Left lung (tissue), 10 donors: Measurements from ENCODE around the gene CCDC157. TPM values are rescaled to one million over a fixed set of nuclear protein-coding genes. Genes with fewer than 3 reads are reported as not detected.

Experiments used
- ATAC-seq: fragments of 200-7000 bp; cut with Tn5 transposase; one replicate; pipeline ENCODE4 v1.9.1; 2020; ENCODE audit warnings: moderate library complexity
- DNase-seq, 4 donors: peaks; one replicate each; pipeline ENCODE4 v3.0.0-alpha.2; 2013 to 2020
- H3K27ac ChIP-seq, 2 donors: fragments of 200-600 bp; sonication (generic) in 1 of 2; one replicate each; pipeline versions ENCODE4 v1.5.0 to v1.8.0; 2020 to 2021
- H3K27me3 ChIP-seq, 2 donors: fragments of 200-600 bp; sonication (generic) in 1 of 2; one replicate each; pipeline versions ENCODE4 v1.5.0 to v1.8.0; 2020 to 2021
- H3K36me3 ChIP-seq, 2 donors: fragments of 200-600 bp; sonication (generic) in 1 of 2; one replicate each; pipeline versions ENCODE4 v1.5.0 to v1.8.0; 2020 to 2021
- H3K4me1 ChIP-seq, 2 donors: fragments of 200-600 bp; one replicate each; pipeline ENCODE4 v1.8.0; 2021
- H3K4me3 ChIP-seq, 2 donors: fragments of 200-600 bp; sonication (generic) in 1 of 2; one replicate each; pipeline versions ENCODE4 v1.5.0 to v1.8.0; 2020 to 2021; ENCODE audit warnings: mild to moderate bottlenecking in 1 of 2
- H3K9me3 ChIP-seq, 2 donors: fragments of 200-600 bp; sonication (generic) in 1 of 2; one replicate each; pipeline versions ENCODE4 v1.5.0 to v1.8.0; 2020 to 2021
- intact Hi-C, 2 donors: fragments of 100-400 bp; cut with DNase I; formaldehyde crosslinking; loops; one replicate each; pipeline versions ENCODE4 v1.11.2 to v1.14.2; 2022
- polyA plus RNA-seq, 6 donors: library from polyadenylated mRNA; unstranded; fragments of 120-200 nt; gene quantifications; one replicate each; pipeline ENCODE4 v1.2.1, GENCODE V29; 2013; ENCODE audit not compliant: insufficient read length in 6 of 6
- total RNA-seq, 2 donors: library from RNA; stranded (reverse); fragmentation: NEBNext Ultra II Directional; extraction: Animal tissue kit (Norgen Biotek cat#: 25700); gene quantifications; one replicate each; pipeline ENCODE4 v1.2.1, GENCODE V29; 2021
- TF ChIP-seq, protein P1 (sequence below), 2 donors: fragments of 200-600 bp; sonication (generic) in 1 of 2; IDR thresholded peaks; one replicate each; pipeline versions ENCODE4 v1.5.0 to v1.8.0; 2021; ENCODE audit warnings: antibody characterized with exemption in 2 of 2
- donor health status: DM: no; HTN: yes; CAD: no.
- donor health status: DM: no; HTN: no; CAD: no.

CCDC157 gene
- total and polyA plus RNA-seq, 8 donors = 2.8 to 8.1 (median 4.2) TPM

DNA sequence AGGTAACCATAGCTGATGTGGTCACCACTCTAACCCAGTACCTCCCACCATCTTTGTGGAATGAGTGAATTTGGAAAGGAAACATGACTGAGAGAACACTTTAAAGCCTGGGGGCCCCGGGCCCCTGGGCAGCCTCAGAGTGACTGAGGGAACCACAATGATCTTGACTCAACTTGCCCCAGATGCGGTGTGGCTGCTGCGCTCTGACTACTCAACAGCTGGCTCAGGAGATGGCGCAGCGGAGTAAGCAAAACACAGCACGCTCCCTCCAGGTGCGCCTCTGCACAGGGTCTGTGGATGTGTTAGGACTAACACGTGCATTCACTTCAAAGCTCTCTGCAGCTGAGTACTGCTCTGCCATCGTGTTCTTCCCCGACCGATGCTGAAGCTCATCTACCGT, 24.5 kb downstream of the CCDC157 start:
- intact Hi-C loops = loop anchor here (10.0 kb wide), 2 partner anchors 96 to 116 kb away; partner anchors contain the start of genes CASTOR1 (in 1 of the 2) and OSM (in 1 of the 2)
- DNase-seq (peak in 1 of 4 donors; percentile 51), ATAC-seq (no peak)
- Histone ChIP-seq H3K27me3 (no peaks in the 10 kb centered on the region), H3K27ac (no peak overlapping the region), H3K36me3 (peaks cover 0 to 38% of the 10 kb centered on the region in 2 donors), H3K4me1 (peaks cover 1 to 5% of the 10 kb centered on the region in 2 donors), H3K9me3 (no peaks in the 10 kb centered on the region), H3K4me3 (no peak overlapping the region)
- TF ChIP-seq, protein P1, sequence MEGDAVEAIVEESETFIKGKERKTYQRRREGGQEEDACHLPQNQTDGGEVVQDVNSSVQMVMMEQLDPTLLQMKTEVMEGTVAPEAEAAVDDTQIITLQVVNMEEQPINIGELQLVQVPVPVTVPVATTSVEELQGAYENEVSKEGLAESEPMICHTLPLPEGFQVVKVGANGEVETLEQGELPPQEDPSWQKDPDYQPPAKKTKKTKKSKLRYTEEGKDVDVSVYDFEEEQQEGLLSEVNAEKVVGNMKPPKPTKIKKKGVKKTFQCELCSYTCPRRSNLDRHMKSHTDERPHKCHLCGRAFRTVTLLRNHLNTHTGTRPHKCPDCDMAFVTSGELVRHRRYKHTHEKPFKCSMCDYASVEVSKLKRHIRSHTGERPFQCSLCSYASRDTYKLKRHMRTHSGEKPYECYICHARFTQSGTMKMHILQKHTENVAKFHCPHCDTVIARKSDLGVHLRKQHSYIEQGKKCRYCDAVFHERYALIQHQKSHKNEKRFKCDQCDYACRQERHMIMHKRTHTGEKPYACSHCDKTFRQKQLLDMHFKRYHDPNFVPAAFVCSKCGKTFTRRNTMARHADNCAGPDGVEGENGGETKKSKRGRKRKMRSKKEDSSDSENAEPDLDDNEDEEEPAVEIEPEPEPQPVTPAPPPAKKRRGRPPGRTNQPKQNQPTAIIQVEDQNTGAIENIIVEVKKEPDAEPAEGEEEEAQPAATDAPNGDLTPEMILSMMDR (IDR thresholded peaks at IDR 0.05) = no peak

DNA sequence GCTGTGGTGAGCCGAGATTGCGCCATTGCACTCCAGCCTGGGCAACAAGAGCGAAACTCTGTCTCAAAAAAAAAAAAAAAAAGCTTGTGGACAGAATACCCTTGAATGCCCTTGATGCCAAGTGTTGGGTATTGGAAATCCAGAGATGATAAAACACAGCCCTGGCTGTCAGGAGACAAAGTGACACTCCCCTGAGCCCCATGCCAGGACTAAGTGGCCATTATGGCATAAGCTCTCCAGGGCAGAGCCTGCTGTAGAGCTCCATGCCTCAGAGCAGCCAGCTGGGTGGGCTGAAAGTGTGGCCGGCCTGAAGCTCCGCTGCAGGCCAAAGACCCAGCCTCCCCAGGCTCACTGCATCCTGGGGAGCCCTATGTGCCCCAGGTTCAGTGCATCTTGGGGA, 25.5 kb downstream of the CCDC157 start:
- Histone ChIP-seq H3K27ac (no peak overlapping the region), H3K9me3 (no peaks in the 10 kb centered on the region), H3K4me1 (peaks cover 5 to 11% of the 10 kb centered on the region in 2 donors), H3K36me3 (peaks cover 0 to 34% of the 10 kb centered on the region in 2 donors), H3K4me3 (no peak overlapping the region), H3K27me3 (no peaks in the 10 kb centered on the region)
- TF ChIP-seq, protein P1 (IDR thresholded peaks at IDR 0.05) = no peak
- no peak for DNase-seq
- intact Hi-C loops = loop anchor here (10.0 kb wide), 2 partner anchors 98 to 118 kb away; partner anchors contain the start of genes CASTOR1 (in 1 of the 2) and OSM (in 1 of the 2)
- ATAC-seq = no peak

DNA sequence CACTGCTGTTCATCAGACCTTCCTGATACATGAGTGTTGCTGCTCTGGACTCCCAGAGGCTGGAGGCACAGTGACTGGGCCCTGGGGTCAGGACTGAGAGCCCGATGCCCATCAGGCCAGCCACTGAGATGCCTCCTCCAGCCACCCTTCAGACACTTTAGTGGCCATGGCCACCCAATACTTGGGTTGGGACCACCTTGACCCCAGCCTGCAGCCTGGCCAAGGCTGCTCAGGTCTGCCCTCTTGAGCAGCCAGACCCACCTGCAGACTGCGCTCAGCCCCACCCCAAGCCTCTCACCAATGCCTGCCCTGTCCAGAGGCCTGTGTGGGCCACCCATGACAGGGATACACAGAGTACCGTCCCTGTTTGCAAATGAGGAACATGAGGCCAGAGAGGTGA, 26.3 kb downstream of the CCDC157 start:
- Histone ChIP-seq H3K36me3 (peaks cover 0 to 29% of the 10 kb centered on the region in 2 donors), H3K4me1 (peaks cover 8 to 16% of the 10 kb centered on the region in 2 donors), H3K27ac (no peak overlapping the region), H3K9me3 (no peaks in the 10 kb centered on the region), H3K27me3 (no peaks in the 10 kb centered on the region), H3K4me3 (no peak overlapping the region)
- TF ChIP-seq, protein P1 (IDR thresholded peaks at IDR 0.05) = no peak
- intact Hi-C loops = loop anchor here (10.0 kb wide), 2 partner anchors 98 to 118 kb away; partner anchors contain the start of genes CASTOR1 (in 1 of the 2) and OSM (in 1 of the 2)
- ATAC-seq = no peak
- DNase-seq = no peak

DNA sequence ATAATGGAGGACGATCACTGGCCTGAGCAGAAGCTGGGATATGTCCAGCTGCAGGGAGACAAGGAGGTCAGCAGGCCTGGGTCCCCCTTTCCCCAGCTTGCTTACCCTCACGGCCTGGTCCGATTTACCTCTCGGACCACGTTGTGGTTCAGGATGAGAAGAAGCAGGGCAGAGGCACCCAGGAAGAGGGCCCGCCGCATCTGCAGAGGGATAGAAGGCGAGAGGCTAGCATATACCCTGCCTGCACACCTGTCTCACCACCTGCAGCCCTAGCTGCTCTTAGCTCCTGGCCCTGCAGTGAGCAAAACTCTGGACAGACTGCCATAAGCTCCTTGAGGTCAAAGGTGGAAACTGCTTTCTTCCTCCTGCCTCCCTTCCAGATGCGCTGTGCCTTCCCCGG, 29.1 kb downstream of the CCDC157 start:
- TF ChIP-seq, protein P1 (IDR thresholded peaks at IDR 0.05) = no peak
- peak overlapping the region in 1 of 2 donors; percentile 50 for H3K4me3 ChIP-seq
- intact Hi-C loops = loop anchor here (5.0 to 10.0 kb wide), 3 partner anchors 99 to 121 kb away; partner anchors contain the start of genes CASTOR1 (in 2 of the 2) and OSM (in 1 of the 2)
- H3K4me1 ChIP-seq = peaks cover 8 to 16% of the 10 kb centered on the region in 2 donors
- no peak overlapping the region for H3K27ac ChIP-seq
- peaks cover 0 to 15% of the 10 kb centered on the region in 2 donors for H3K36me3 ChIP-seq
- no peaks in the 10 kb centered on the region for H3K9me3 ChIP-seq
- no peak for DNase-seq
- no peaks in the 10 kb centered on the region for H3K27me3 ChIP-seq
- ATAC-seq = no peak

DNA sequence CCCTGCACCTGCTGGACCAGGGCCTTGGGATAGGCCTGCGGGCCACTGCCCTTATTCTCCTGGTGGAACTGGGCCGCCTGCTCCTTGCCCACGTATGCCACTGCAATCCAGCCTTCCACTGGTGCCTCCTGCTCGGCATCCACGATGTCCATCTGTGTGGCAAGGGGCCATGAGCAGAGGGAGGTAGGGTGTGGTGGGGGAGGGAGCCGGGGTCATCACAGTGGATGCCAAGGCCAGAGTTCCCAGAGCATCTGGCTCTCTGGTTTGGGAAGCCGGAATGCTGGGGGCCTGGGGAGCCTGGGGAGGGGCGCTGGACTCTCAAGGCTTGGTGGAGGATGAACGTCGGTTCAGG, 29.8 kb downstream of the CCDC157 start:
- Histone ChIP-seq H3K36me3 (peaks cover 0 to 11% of the 10 kb centered on the region in 2 donors), H3K9me3 (no peaks in the 10 kb centered on the region), H3K4me3 (peak overlapping the region; percentile 50 to 51), H3K27me3 (no peaks in the 10 kb centered on the region), H3K4me1 (peaks cover 8 to 16% of the 10 kb centered on the region in 2 donors), H3K27ac (no peak overlapping the region)
- ATAC-seq (no peak), DNase-seq (no peak)
- TF ChIP-seq, protein P1 (IDR thresholded peaks at IDR 0.05) = no peak
- intact Hi-C loops = loop anchor here (5.0 to 10.0 kb wide), 3 partner anchors 99 to 122 kb away; partner anchors contain the start of genes CASTOR1 (in 2 of the 2) and OSM (in 1 of the 2)
